GM18861 (cell line): ENCODE results near the gene JAK2.

Experiments used
- ATAC-seq: cut with Tn5 transposase; IDR thresholded peaks from one replicate; pipeline ENCODE4 v1.9.1; 2021; ENCODE audit not compliant: unreplicated experiment

The JAK2 gene

GRCh38 chr9:5122516-5122915 lies 137.4 kb downstream of the JAK2 start:
- no peak for ATAC-seq

- no peak for ATAC-seq
These were observed 155.1 kb downstream of the JAK2 start for GRCh38 chr9:5140151-5140550.

- no peak for ATAC-seq
These were observed 159.1 kb downstream of the JAK2 start for GRCh38 chr9:5144217-5144616.

GRCh38 chr9:5146241-5146640 lies 161.2 kb downstream of the JAK2 start:
- ATAC-seq: no peak
